DOHH2 (cell line): ENCODE measurements around the gene MEIG1.

ENCODE experiments used
- H3F3A ChIP-seq: fragments of 200-600 bp; sonication (generic), shearing (Covaris generic); 2 replicates; pipeline ENCODE4 v1.6.0; 2016; ENCODE audit warnings: antibody characterized with exemption, mild to moderate bottlenecking; ENCODE audit not compliant: control insufficient read depth, insufficient read depth
- H3K27ac ChIP-seq: fragments of 200-600 bp; sonication (generic); 2 replicates; pipeline ENCODE4 v1.5.1; 2014; ENCODE audit warnings: low read depth, mild to moderate bottlenecking, low read length, moderate library complexity
- H3K27me3 ChIP-seq: fragments of 200-600 bp; sonication (generic); 2 replicates; pipeline ENCODE4 v1.6.1; 2014; ENCODE audit warnings: mild to moderate bottlenecking, low read length, mixed read lengths; ENCODE audit not compliant: control insufficient read depth
- H3K36me3 ChIP-seq: fragments of 200-600 bp; sonication (generic); 2 replicates; pipeline ENCODE4 v1.6.1; 2014; ENCODE audit warnings: mild to moderate bottlenecking, low read length, moderate library complexity, mixed read lengths; ENCODE audit not compliant: control insufficient read depth
- H3K4me1 ChIP-seq: fragments of 200-600 bp; sonication (generic); 2 replicates; pipeline ENCODE4 v1.6.1; 2014; ENCODE audit warnings: mild to moderate bottlenecking, low read length, mixed read lengths; ENCODE audit not compliant: control insufficient read depth
- H3K4me2 ChIP-seq: fragments of 200-600 bp; sonication (generic); 2 replicates; pipeline ENCODE4 v1.6.0; 2014; ENCODE audit warnings: mild to moderate bottlenecking, low read length, moderate library complexity
- H3K4me3 ChIP-seq: fragments of 200-600 bp; sonication (generic); 2 replicates; pipeline ENCODE4 v1.5.1; 2014; ENCODE audit warnings: mild to moderate bottlenecking, low read length, mixed read lengths
- H3K79me2 ChIP-seq: fragments of 200-600 bp; sonication (generic); 2 replicates; pipeline ENCODE4 v1.6.1; 2014; ENCODE audit warnings: mild to moderate bottlenecking, low read length, mixed read lengths; ENCODE audit not compliant: control insufficient read depth
- H3K9me2 ChIP-seq: fragments of 200-600 bp; sonication (generic); replicated peaks from 2 replicates; pipeline ENCODE4 v1.6.1; 2014; ENCODE audit warnings: mild to moderate bottlenecking, low read length, mixed read lengths; ENCODE audit not compliant: control insufficient read depth
- H3K9me3 ChIP-seq: fragments of 200-600 bp; sonication (generic); 2 replicates; pipeline ENCODE4 v1.6.1; 2014; ENCODE audit warnings: antibody characterized with exemption, low read length, mixed read lengths; ENCODE audit not compliant: control insufficient read depth, insufficient read depth
- H4K20me1 ChIP-seq: fragments of 200-600 bp; sonication (generic); 2 replicates; pipeline ENCODE4 v1.6.0; 2014; ENCODE audit warnings: low read depth, mild to moderate bottlenecking, antibody characterized with exemption, low read length, moderate library complexity; ENCODE audit not compliant: control insufficient read depth, insufficient read depth
- CTCF ChIP-seq: fragments of 200-600 bp; sonication (generic); IDR thresholded peaks from one replicate; pipeline ENCODE4 v1.5.1; 2014; ENCODE audit warnings: antibody characterized with exemption, mild to moderate bottlenecking, low read depth, low read length; ENCODE audit not compliant: poor library complexity, severe bottlenecking
- EZH2phosphoT487 ChIP-seq: fragments of 200-600 bp; sonication (generic); IDR thresholded peaks from 2 replicates; pipeline ENCODE4 v1.6.1; 2017; ENCODE audit warnings: borderline replicate concordance, mild to moderate bottlenecking, antibody characterized with exemption, low read length, moderate library complexity, mixed read lengths

Gene MEIG1

DNA sequence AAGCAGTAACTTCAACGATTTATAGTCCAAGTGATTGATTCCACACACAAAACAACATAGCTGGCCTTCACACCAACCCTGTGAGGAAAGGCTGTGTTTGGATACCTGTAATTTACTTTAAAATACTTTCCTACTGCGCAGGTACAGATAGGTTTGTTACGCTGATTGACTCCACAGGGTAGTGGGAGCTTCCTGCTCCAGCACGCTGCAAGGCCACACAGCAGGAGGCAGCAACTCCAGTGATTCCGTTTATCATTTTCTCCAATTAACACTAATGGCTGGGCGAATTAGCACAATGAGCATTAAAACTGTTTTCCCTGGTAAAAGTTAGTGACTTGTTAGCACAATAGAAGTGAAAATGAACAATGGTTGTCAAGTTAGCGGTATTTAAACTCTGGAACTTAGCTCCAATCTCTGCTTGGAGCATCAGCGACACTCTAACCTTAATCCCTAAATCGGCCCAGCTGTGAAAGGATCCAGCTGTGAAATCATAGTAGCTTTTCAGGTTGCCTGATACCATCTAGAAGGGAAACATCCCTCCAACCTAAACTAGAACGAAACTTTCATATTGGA, 6.3 kb upstream of the MEIG1 start:
- H3K79me2 ChIP-seq = peaks cover 59% of the 10 kb centered on the region
- H4K20me1 ChIP-seq = peaks cover 16% of the 10 kb centered on the region
- no peaks in the 10 kb centered on the region for H3K9me2 ChIP-seq
- H3K36me3 ChIP-seq = peaks cover 57% of the 10 kb centered on the region
- H3K4me1 ChIP-seq = peaks cover 36% of the 10 kb centered on the region
- peak; percentile 25 for TF ChIP-seq CTCF
- no peak for TF ChIP-seq EZH2phosphoT487
- H3K4me2 ChIP-seq = peak overlapping the region; percentile 70
- peak overlapping the region; percentile 95 for H3K27ac ChIP-seq
- H3F3A ChIP-seq = peaks cover 26% of the 10 kb centered on the region
- H3K4me3 ChIP-seq = peak overlapping the region; percentile 85
- H3K27me3 ChIP-seq = no peaks in the 10 kb centered on the region
- no peaks in the 10 kb centered on the region for H3K9me3 ChIP-seq

DNA sequence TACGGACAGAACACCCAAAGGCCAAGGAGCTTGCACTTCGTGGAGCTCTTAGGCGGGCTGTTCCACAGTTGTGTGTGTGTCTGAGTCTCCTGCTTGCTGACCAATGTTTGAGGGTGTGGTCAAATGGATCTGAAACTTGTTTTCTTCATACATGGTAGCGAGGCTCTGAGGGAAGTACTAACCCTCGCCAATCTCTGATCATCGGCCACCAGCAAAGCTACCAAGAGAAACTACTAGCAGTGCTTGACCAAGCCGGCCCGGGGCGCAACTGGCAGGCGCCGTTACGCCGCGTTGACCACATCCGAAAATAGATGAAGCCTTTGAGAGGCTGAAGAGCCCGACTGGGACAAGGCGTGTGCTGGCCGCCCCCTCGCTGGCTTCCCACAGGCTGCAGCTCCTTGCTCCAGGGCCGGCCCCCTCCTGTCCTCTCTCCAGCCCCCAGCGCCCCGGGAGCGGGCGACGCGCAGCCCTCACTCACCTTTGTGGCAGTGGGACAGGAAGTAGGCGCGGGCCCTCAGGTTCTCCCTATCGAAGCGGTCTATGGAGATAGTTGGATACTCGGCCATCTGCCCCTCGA, 5.7 kb upstream of the MEIG1 start:
- Histone ChIP-seq H3K9me3 (no peaks in the 10 kb centered on the region), H3K79me2 (peaks cover 53% of the 10 kb centered on the region), H3K27ac (peak overlapping the region; percentile 95), H3K4me3 (peak overlapping the region; percentile 85), H3K36me3 (peaks cover 51% of the 10 kb centered on the region), H3F3A (peaks cover 28% of the 10 kb centered on the region), H4K20me1 (peaks cover 16% of the 10 kb centered on the region), H3K4me2 (peak overlapping the region; percentile 70), H3K9me2 (no peaks in the 10 kb centered on the region), H3K4me1 (peaks cover 38% of the 10 kb centered on the region), H3K27me3 (no peaks in the 10 kb centered on the region)
- no peak for TF ChIP-seq CTCF
- TF ChIP-seq EZH2phosphoT487 = no peak

DNA sequence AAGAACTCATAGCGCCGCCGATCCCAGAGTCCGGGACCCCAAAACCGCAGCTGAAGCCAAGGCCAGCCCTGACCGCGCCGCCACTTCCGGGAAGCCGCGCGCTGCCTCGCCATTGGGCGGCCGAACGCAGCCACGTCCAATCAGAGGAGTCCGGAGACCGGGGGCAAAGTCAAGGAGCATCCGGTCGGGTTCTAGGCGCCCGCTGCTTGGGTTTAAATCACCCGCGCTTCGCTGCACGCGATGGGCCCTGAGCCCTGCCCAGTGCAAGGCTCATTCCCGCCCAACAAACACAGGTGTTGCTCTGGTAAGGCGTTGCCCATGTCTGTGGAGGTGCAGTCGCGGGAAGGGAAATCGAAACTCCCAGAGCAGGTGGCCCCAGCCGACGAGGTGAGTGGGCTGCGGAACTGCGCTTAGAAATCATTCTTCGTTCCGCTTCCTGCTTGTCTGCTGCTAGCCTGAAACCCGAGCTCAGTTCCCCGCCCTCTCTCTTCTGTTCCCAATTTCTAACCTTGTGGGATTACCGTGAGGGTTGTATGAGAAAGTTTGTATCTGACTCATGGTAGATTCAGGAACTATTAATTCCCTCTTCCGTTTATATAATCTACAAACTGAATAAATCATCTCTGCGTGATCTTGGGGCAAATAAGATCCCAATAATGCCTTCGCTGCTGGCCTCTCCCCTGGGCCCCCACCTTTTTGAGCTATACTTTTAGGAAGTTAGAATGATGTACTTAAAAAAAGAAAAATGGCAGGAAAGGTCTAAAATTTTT, 5.0 kb upstream of the MEIG1 start, which contains the start of gene DCLRE1C:
TSS of gene DCLRE1C (minus strand) at position 96 of the 770 bp plus-strand sequence. CDS start at position 10, 86 bp downstream.
- Histone ChIP-seq H3K27me3 (no peaks in the 10 kb centered on the region), H3K4me3 (peak within 1 kb of the TSS; percentile 85), H3K9me2 (no peaks in the 10 kb centered on the region), H3F3A (peaks cover 28% of the 10 kb centered on the region), H3K79me2 (peaks cover 46% of the 10 kb centered on the region), H3K4me2 (peak within 1 kb of the TSS; percentile 70), H3K4me1 (peaks cover 43% of the 10 kb centered on the region), H4K20me1 (peaks cover 13% of the 10 kb centered on the region), H3K9me3 (no peaks in the 10 kb centered on the region), H3K36me3 (peaks cover 44% of the 10 kb centered on the region), H3K27ac (peak within 1 kb of the TSS; percentile 95)
- TF ChIP-seq EZH2phosphoT487 = no peak
- TF ChIP-seq CTCF = no peak
